SH-SY5Y (cell line): ENCODE measurements around the gene FLVCR1.

Experiments
- GATA2 ChIP-seq: IDR thresholded peaks from 2 replicates; pipeline ENCODE4 v1.6.1; 2011; ENCODE audit warnings: mild to moderate bottlenecking, low read depth, low read length
- GATA3 ChIP-seq: IDR thresholded peaks from 2 replicates; pipeline ENCODE4 v1.6.1; 2011; ENCODE audit warnings: low read depth, mild to moderate bottlenecking, low read length, moderate library complexity

DNA sequence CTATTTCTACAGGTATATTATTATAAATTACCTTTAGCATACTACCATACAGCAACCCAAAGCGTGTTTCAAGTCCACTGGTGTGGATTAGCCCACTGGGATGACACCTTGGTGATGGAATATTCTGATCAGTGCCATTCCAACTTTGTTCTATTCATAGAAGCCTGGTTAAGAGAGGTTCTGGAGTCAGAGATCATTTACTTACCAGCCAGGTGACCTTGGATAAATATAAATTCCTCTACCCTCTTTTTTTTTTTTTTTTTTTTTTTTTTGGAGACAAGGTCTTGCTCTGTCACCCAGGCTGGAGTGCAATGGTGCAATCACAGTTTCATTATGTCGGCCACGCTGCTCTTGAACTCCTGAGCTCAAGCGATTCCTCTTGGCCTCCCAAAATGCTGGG is 10.5 kb upstream of the FLVCR1 start, which contains the start of gene SPATA45:
- no peak for TF ChIP-seq GATA2
- no peak for TF ChIP-seq GATA3
